Caki2 (cell line): ENCODE data around the gene BCL2. TPM values are rescaled to one million over a fixed set of nuclear protein-coding genes. Genes with fewer than 3 reads are reported as not detected.

ENCODE experiments used
- DNase-seq: peaks from one replicate; pipeline ENCODE4 v3.0.0-alpha.2; 2015; ENCODE audit warnings: low read depth
- in situ Hi-C: cut with HindIII; loops from 2 replicates; pipeline ENCODE4 v1.10.0; 2016; ENCODE audit warnings: low sequenced_read_pairs, low pct_unique_long_range_greater_than_20kb, mixed read lengths
- total RNA-seq: library from RNA; depleted of rRNA; stranded (reverse); fragments of >200 nt; shearing (Covaris generic); gene quantifications from 2 replicates; pipeline ENCODE4 v1.2.3, GENCODE V29; 2014; ENCODE audit warnings: low replicate concordance

Gene BCL2
- total RNA-seq, 1 experiment from 2014 or later: 5.1 TPM

GRCh38 chr18:63271148-63271547, 48.4 kb downstream of the BCL2 start:
- in situ Hi-C loops: no loop called here
- DNase-seq: no peak

GRCh38 chr18:63267975-63268721, 51.4 kb downstream of the BCL2 start:
- in situ Hi-C loops: no loop called here
- DNase-seq: peak; percentile 66

- DNase-seq: peak; percentile 6
- in situ Hi-C loops: no loop called here
Measured at GRCh38 chr18:63266888-63267790, 52.4 kb downstream of the BCL2 start.

- no peak for DNase-seq
- in situ Hi-C loops: no loop called here
Measured at GRCh38 chr18:63265326-63265725, 54.2 kb downstream of the BCL2 start.

- in situ Hi-C loops: no loop called here
- DNase-seq: no peak
Measured at GRCh38 chr18:63264871-63265270, 54.7 kb downstream of the BCL2 start.

GRCh38 chr18:63263444-63263843, 56.1 kb downstream of the BCL2 start:
- in situ Hi-C loops: no loop called here
- DNase-seq: no peak

- DNase-seq: no peak
- in situ Hi-C loops: no loop called here
Measured at GRCh38 chr18:63262369-63263335, 56.9 kb downstream of the BCL2 start.

GRCh38 chr18:63261029-63261428, 58.5 kb downstream of the BCL2 start:
- in situ Hi-C loops: no loop called here
- DNase-seq: no peak

- DNase-seq: no peak
- in situ Hi-C loops: no loop called here
Measured at GRCh38 chr18:63260380-63260754, 59.2 kb downstream of the BCL2 start.

- no peak for DNase-seq
- in situ Hi-C loops: no loop called here
Measured at GRCh38 chr18:63259567-63260379, 59.8 kb downstream of the BCL2 start.

GRCh38 chr18:63258749-63259566, 60.6 kb downstream of the BCL2 start:
- in situ Hi-C loops: no loop called here
- no peak for DNase-seq

- in situ Hi-C loops: no loop called here
- no peak for DNase-seq
Measured at GRCh38 chr18:63257453-63257852, 62.1 kb downstream of the BCL2 start.

GRCh38 chr18:63255435-63255834, 64.1 kb downstream of the BCL2 start:
- DNase-seq: no peak
- in situ Hi-C loops: no loop called here

GRCh38 chr18:63254716-63255399, 64.7 kb downstream of the BCL2 start:
- no peak for DNase-seq
- in situ Hi-C loops: no loop called here

- no peak for DNase-seq
- in situ Hi-C loops: no loop called here
Measured at GRCh38 chr18:63253428-63254372, 65.9 kb downstream of the BCL2 start.
